H1 (cell line): ENCODE results near the gene INF2. TPM values are rescaled to one million over a fixed set of nuclear protein-coding genes. Genes with fewer than 3 reads are reported as not detected.

Experiments
- CTCF ChIA-PET: fragments of 300-600 bp; sonication (Branson Sonifier 250); formaldehyde crosslinking; loops from one replicate; lab custom pipeline; 2021; ENCODE audit not compliant: partially characterized antibody; lab: Charles Lee
- POLR2A ChIA-PET: fragments of 300-600 bp; sonication (Branson Sonifier 250); formaldehyde crosslinking; loops from one replicate; lab custom pipeline; 2021; ENCODE audit warnings: inconsistent platforms; ENCODE audit not compliant: partially characterized antibody; lab: Charles Lee
- DNase-seq, 2 experiments: peaks; one replicate each; pipeline versions ENCODE4 v3.0.0 to v3.0.0-alpha.2; 2010 to 2022; ENCODE audit warnings: low spot score in 2 of 2, low read depth in 1 of 2, mixed read lengths in 1 of 2
- FAIRE-seq: peaks from 2 replicates; lab custom pipeline; 2011; peaks lifted over from hg19 to GRCh38; lab: Jason Lieb, UNC
- H2AFZ ChIP-seq: 2 replicates; pipeline ENCODE4 v1.8.1; 2012; ENCODE audit warnings: low read length, inconsistent platforms
- H2AK5ac ChIP-seq: 2 replicates; pipeline ENCODE4 v1.6.1; 2013; ENCODE audit warnings: low read depth, low read length
- H2BK120ac ChIP-seq: replicated peaks from 2 replicates; pipeline ENCODE3; 2013; ENCODE audit warnings: low read depth, low read length, inconsistent platforms
- H2BK12ac ChIP-seq: 2 replicates; pipeline ENCODE4 v1.6.1; 2013; ENCODE audit warnings: low read depth, low read length
- H2BK15ac ChIP-seq: 2 replicates; pipeline ENCODE4 v1.6.1; 2013; ENCODE audit warnings: low read length
- H2BK20ac ChIP-seq: 2 replicates; pipeline ENCODE4 v1.6.1; 2013; ENCODE audit warnings: low read length
- H2BK5ac ChIP-seq: 2 replicates; pipeline ENCODE4 v1.6.1; 2013; ENCODE audit warnings: low read depth, low read length
- H3K14ac ChIP-seq: 2 replicates; pipeline ENCODE4 v1.6.1; 2013; ENCODE audit warnings: inconsistent platforms; ENCODE audit not compliant: insufficient read length
- H3K18ac ChIP-seq: 2 replicates; pipeline ENCODE4 v1.6.1; 2013; ENCODE audit warnings: low read length; ENCODE audit errors: extremely low read depth
- H3K23ac ChIP-seq: 2 replicates; pipeline ENCODE4 v1.6.1; 2013; ENCODE audit warnings: inconsistent platforms; ENCODE audit not compliant: insufficient read length
- H3K23me2 ChIP-seq: 2 replicates; pipeline ENCODE4 v1.6.1; 2013; ENCODE audit warnings: low read depth, low read length
- H3K27ac ChIP-seq: 2 replicates; pipeline ENCODE4 v1.6.1; 2011; ENCODE audit warnings: low read depth, low read length, inconsistent platforms
- H3K27me3 ChIP-seq, 4 experiments: replicated peaks in 1 of 4; 1 replicate in 1 of 4; 2 replicates in 3 of 4; pipeline versions ENCODE4 v1.6.1 to v1.8.1; 2011 to 2013; ENCODE audit warnings: low read length in 3 of 4, mild to moderate bottlenecking in 3 of 4, inconsistent platforms in 2 of 4, mixed read lengths in 2 of 4, moderate library complexity in 1 of 4; ENCODE audit not compliant: control insufficient read depth in 3 of 4, insufficient read depth in 3 of 4; ENCODE audit errors: extremely low read depth in 1 of 4
- H3K36me3 ChIP-seq, 4 experiments: 2 replicates each; pipeline versions ENCODE4 v1.6.1 to v1.8.1; 2011 to 2013; ENCODE audit warnings: mild to moderate bottlenecking in 4 of 4, low read length in 3 of 4, moderate library complexity in 2 of 4, control low read depth in 1 of 4, inconsistent platforms in 1 of 4; ENCODE audit not compliant: insufficient read depth in 4 of 4, control insufficient read depth in 2 of 4
- H3K4ac ChIP-seq: replicated peaks from 2 replicates; pipeline ENCODE3; 2013; ENCODE audit warnings: low read length, low read depth, mixed read lengths, inconsistent platforms; ENCODE audit not compliant: insufficient read length
- H3K4me1 ChIP-seq, 4 experiments: replicated peaks in 1 of 4; 1 replicate in 1 of 4; 2 replicates in 3 of 4; pipeline versions ENCODE4 v1.6.1 to v1.8.1; 2011 to 2013; ENCODE audit warnings: low read length in 3 of 4, inconsistent platforms in 2 of 4, mixed read lengths in 1 of 4; ENCODE audit not compliant: insufficient read depth in 4 of 4, control insufficient read depth in 3 of 4
- H3K4me2 ChIP-seq, 2 experiments: 2 replicates each; pipeline versions ENCODE4 v1.6.1 to v1.8.1; 2011 to 2013; ENCODE audit warnings: low read depth in 2 of 2, low read length in 2 of 2, control low read depth in 1 of 2, inconsistent platforms in 1 of 2, mild to moderate bottlenecking in 1 of 2; ENCODE audit not compliant: insufficient read depth in 1 of 2
- H3K4me3 ChIP-seq, 4 experiments: fragments of 200-600, 300-600 bp in 1 of 4; sonication (generic), shearing (Covaris generic), sonication (Bioruptor Twin) in 1 of 4; 2 replicates each; pipeline versions ENCODE4 v1.5.1 to v1.8.1; 2011 to 2016; ENCODE audit warnings: low read length in 4 of 4, low read depth in 3 of 4, control low read depth in 2 of 4, inconsistent platforms in 2 of 4, mild to moderate bottlenecking in 2 of 4, mixed read lengths in 1 of 4, moderate library complexity in 1 of 4; ENCODE audit not compliant: insufficient read depth in 2 of 4; ENCODE audit errors: extremely low read depth in 1 of 4
- H3K56ac ChIP-seq: replicated peaks from 2 replicates; pipeline ENCODE3; 2013; ENCODE audit warnings: low read depth, mild to moderate bottlenecking, mixed read lengths, low read length, inconsistent platforms; ENCODE audit not compliant: insufficient read length
- H3K79me1 ChIP-seq: 2 replicates; pipeline ENCODE4 v1.6.1; 2013; ENCODE audit warnings: low read depth, low read length, control low read depth
- H3K79me2 ChIP-seq, 2 experiments: 2 replicates each; pipeline versions ENCODE4 v1.6.1 to v1.8.1; 2012 to 2013; ENCODE audit warnings: low read length in 2 of 2, mild to moderate bottlenecking in 2 of 2, inconsistent platforms in 1 of 2; ENCODE audit not compliant: insufficient read depth in 2 of 2, control insufficient read depth in 1 of 2
- H3K9ac ChIP-seq, 4 experiments: replicated peaks in 1 of 4; 1 replicate in 1 of 4; 2 replicates in 3 of 4; pipeline versions ENCODE4 v1.6.1 to v1.8.1; 2011 to 2013; ENCODE audit warnings: low read depth in 3 of 4, low read length in 3 of 4, control low read depth in 2 of 4, mild to moderate bottlenecking in 2 of 4, moderate library complexity in 2 of 4, inconsistent platforms in 1 of 4; ENCODE audit errors: extremely low read depth in 1 of 4
- H3K9me3 ChIP-seq, 2 experiments: 2 replicates each; pipeline versions ENCODE4 v1.6.1 to v1.8.1; 2012 to 2013; ENCODE audit warnings: mild to moderate bottlenecking in 2 of 2, moderate library complexity in 2 of 2, control low read depth in 1 of 2, inconsistent platforms in 1 of 2, low read depth in 1 of 2, low read length in 1 of 2, mixed read lengths in 1 of 2; ENCODE audit not compliant: insufficient read depth in 2 of 2
- H4K20me1 ChIP-seq, 2 experiments: replicated peaks in 1 of 2; 2 replicates each; pipeline versions ENCODE3 to v1.8.1; 2011 to 2013; ENCODE audit warnings: inconsistent platforms in 2 of 2, low read length in 2 of 2, mild to moderate bottlenecking in 1 of 2; ENCODE audit not compliant: insufficient read depth in 2 of 2, control insufficient read depth in 1 of 2
- H4K5ac ChIP-seq: 2 replicates; pipeline ENCODE4 v1.6.1; 2013; ENCODE audit warnings: low read length, low read depth, mixed read lengths, inconsistent platforms; ENCODE audit not compliant: insufficient read length
- H4K8ac ChIP-seq: 2 replicates; pipeline ENCODE4 v1.8.0; 2013; ENCODE audit warnings: mild to moderate bottlenecking, moderate library complexity, low read length, inconsistent platforms; ENCODE audit not compliant: insufficient read depth; ENCODE audit errors: extremely low read depth
- H4K91ac ChIP-seq: replicated peaks from 2 replicates; pipeline ENCODE3; 2013; ENCODE audit warnings: low read length, mixed read lengths, inconsistent platforms; ENCODE audit not compliant: insufficient read length
- JUN ChIP-seq: IDR thresholded peaks from 2 replicates; pipeline ENCODE4 v1.6.1; 2011; ENCODE audit warnings: low read depth, mild to moderate bottlenecking, improper control_type of control experiment, low read length
- WGBS, 2 experiments: shearing (Covaris generic) in 1 of 2; methylation state at CpG; one replicate each; pipeline versions ENCODE4 v1.1.6 to v1.1.7; 2013 to 2015; ENCODE audit warnings: low lambda C conversion rate in 2 of 2, mixed read lengths in 2 of 2, inconsistent platforms in 1 of 2, low coverage in 1 of 2, missing lambda C conversion rate in 1 of 2; ENCODE audit not compliant: insufficient replicate concordance in 2 of 2, insufficient coverage in 1 of 2, insufficient read length in 1 of 2; ENCODE audit errors: extremely low coverage in 1 of 2, missing lambda C conversion rate in 1 of 2; 5-methylcytosine and 5-hydroxymethylcytosine counted together
- polyA plus RNA-seq, 7 experiments: library from polyadenylated mRNA; depleted of rRNA in 3 of 7; stranded (reverse) in 5 of 7; unstranded in 2 of 7; fragments of >200 nt in 5 of 7; fragments of 200-250 nt in 2 of 7; gene quantifications; 1 replicate in 5 of 7; 2 replicates in 1 of 7; 4 replicates in 1 of 7; pipeline versions ENCODE4 v1.2.1 to v1.2.3, GENCODE V29; 2011 to 2013; ENCODE audit warnings: missing spikeins in 2 of 7, mixed read lengths in 2 of 7
- total RNA-seq: library from RNA; stranded (reverse); fragmentation: NEBNext Ultra II Directional; extraction: Animal tissue kit (Norgen Biotek cat#: 25700); gene quantifications from 2 replicates; pipeline ENCODE4 v1.2.1, GENCODE V29; 2021

INF2 gene
- total and polyA plus RNA-seq, 2 of the 8 experiments (the other 6 are each of a cell fraction or from before 2014, with no cell fraction given): 29.1 to 59.5 TPM

DNA sequence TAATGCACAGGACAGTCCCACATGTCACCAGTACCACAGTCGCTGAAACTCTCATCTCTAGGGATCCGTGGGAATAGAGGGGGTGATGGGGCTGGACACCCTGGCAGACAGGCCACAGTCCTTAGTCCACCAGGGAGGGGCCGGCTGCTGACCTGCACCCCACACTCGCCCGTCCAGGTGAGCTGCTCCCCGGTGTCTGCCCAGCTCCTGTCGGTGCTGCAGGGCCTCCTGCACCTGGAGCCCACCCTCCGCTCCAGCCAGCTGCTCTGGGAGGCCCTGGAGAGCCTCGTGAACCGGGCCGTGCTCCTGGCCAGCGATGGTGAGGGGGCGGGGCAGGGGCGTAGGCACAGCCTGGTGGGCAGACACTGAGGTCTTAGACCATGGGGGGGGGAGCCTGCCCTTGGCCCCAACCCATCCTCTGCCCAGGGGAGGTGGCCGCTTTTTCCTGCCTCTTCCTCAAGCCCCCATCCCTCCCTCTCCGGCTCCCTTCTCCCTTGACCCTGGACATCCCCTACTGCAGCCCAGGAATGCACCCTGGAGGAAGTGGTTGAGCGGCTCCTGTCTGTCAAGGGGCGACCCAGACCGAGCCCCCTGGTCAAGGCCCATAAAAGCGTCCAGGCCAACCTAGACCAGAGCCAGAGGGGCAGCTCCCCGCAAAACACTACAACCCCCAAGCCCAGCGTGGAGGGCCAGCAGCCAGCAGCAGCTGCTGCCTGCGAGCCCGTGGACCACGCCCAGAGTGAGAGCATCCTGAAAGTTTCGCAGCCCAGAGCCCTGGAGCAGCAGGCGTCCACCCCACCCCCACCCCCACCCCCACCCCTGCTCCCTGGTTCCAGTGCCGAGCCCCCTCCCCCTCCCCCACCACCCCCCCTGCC lies 17.6 kb downstream of the INF2 start:
- Histone ChIP-seq H2BK120ac (no peak overlapping the region), H4K5ac (no peak overlapping the region), H3K4me1 (peaks cover 0 to 15% (median 13%) of the 10 kb centered on the region in 4 experiments; a peak in 5 of 7 replicates), H3K4me2 (peak overlapping the region in 1 of 2 experiments; percentile 5; a peak in 1 of 4 replicates), H2BK12ac (no peak overlapping the region), H2BK15ac (no peak overlapping the region), H3K79me2 (no peaks in the 10 kb centered on the region), H3K27ac (no peak overlapping the region), H3K4me3 (no peak overlapping the region), H4K8ac (no peak overlapping the region; the same call in 1 of the 2 replicates), H3K18ac (peak overlapping the region; percentile 7; the same call in 1 of the 2 replicates), H3K14ac (no peak overlapping the region), H3K27me3 (no peaks in the 10 kb centered on the region), H2AFZ (no peak overlapping the region), H3K9ac (no peak overlapping the region), H2BK20ac (peak overlapping the region; percentile 15; the same call in 1 of the 2 replicates), H3K36me3 (peaks cover 4 to 41% (median 15%) of the 10 kb centered on the region in 4 experiments; a peak in 6 of 8 replicates), H3K9me3 (peaks cover 6 to 17% of the 10 kb centered on the region in 2 experiments), H3K56ac (no peak overlapping the region), H2AK5ac (no peak overlapping the region), H3K23ac (no peak overlapping the region), H3K4ac (no peak overlapping the region), H2BK5ac (peak overlapping the region; percentile 32; the same call in 1 of the 2 replicates), H4K91ac (no peak overlapping the region), H3K23me2 (no peaks in the 10 kb centered on the region), H4K20me1 (peaks cover 0 to 25% of the 10 kb centered on the region in 2 experiments), H3K79me1 (no peaks in the 10 kb centered on the region; the same call in 1 of the 2 replicates)
- DNase-seq (no peak), FAIRE-seq (no peak)
- ChIA-PET POLR2A (interaction anchor here (0.9 to 1.6 kb wide), 4 partner anchors 9 to 155 kb away, joined by 3 to 6 read pairs (median 4); no protein-coding TSS in a partner anchor), CTCF (interaction anchor here (1.0 to 3.8 kb wide), 11 partner anchors 8 to 55 kb away, joined by 3 to 17 read pairs (median 5); no protein-coding TSS in a partner anchor)
- no peak for TF ChIP-seq JUN
- WGBS, 2 experiments: 78% methylated on average over 13 of the region's 28 CpGs; no CpG with 5 or more reads in 1 of the 2 experiments
